Sigmoid colon (tissue), 7 donors: ENCODE measurements around the gene C15orf61. TPM values are rescaled to one million over a fixed set of nuclear protein-coding genes. Genes with fewer than 3 reads are reported as not detected.

ENCODE experiments used
- DNase-seq: peaks from one replicate; pipeline ENCODE4 v3.0.0-alpha.2; 2019
- H3K27ac ChIP-seq, 4 donors: fragments of 200-600 bp; sonication (generic); one replicate each; pipeline ENCODE4 v1.5.1; 2016 to 2019; ENCODE audit warnings: mild to moderate bottlenecking in 1 of 4
- H3K27me3 ChIP-seq, 3 donors: fragments of 200-600 bp; sonication (generic); one replicate each; pipeline ENCODE4 v1.5.1; 2019; ENCODE audit warnings: mild to moderate bottlenecking in 1 of 3
- H3K36me3 ChIP-seq, 4 donors: fragments of 200-600 bp; sonication (generic); one replicate each; pipeline ENCODE4 v1.5.1; 2016 to 2019
- H3K4me1 ChIP-seq, 4 donors: fragments of 200-600 bp; sonication (generic); one replicate each; pipeline ENCODE4 v1.5.1; 2017 to 2019
- H3K4me3 ChIP-seq, 4 donors: fragments of 200-600 bp; sonication (generic); one replicate each; pipeline ENCODE4 v1.5.1; 2017 to 2019; ENCODE audit warnings: mild to moderate bottlenecking in 2 of 4, moderate library complexity in 1 of 4
- H3K9me3 ChIP-seq, 4 donors: fragments of 200-600 bp in 3 of 4; sonication (generic) in 3 of 4; one replicate each; pipeline versions ENCODE4 v1.5.1 to v1.6.1; 2013 to 2019
- CTCF ChIP-seq, 4 experiments: fragments of 450-650 bp in 3 of 4; fragments of 200-600 bp in 1 of 4; IDR thresholded peaks; one replicate each; pipeline ENCODE4 v1.5.1; 2016 to 2019; ENCODE audit warnings: antibody characterized with exemption in 4 of 4, mild to moderate bottlenecking in 3 of 4, moderate library complexity in 2 of 4
- EP300 ChIP-seq, 4 donors: sonication (generic); formaldehyde crosslinking; IDR thresholded peaks; one replicate each; pipeline ENCODE4 v1.6.1; 2017; ENCODE audit warnings: antibody characterized with exemption in 4 of 4
- POLR2A ChIP-seq, 2 donors: fragments of 450-650 bp; IDR thresholded peaks; one replicate each; pipeline ENCODE4 v1.6.1; 2016; ENCODE audit warnings: antibody characterized with exemption in 2 of 2, mild to moderate bottlenecking in 2 of 2, moderate library complexity in 2 of 2
- POLR2AphosphoS5 ChIP-seq, 4 donors: sonication (generic); formaldehyde crosslinking; IDR thresholded peaks; one replicate each; pipeline ENCODE4 v1.6.1; 2017; ENCODE audit warnings: antibody characterized with exemption in 4 of 4
- WGBS, 2 donors: extraction: QIAGEN DNeasy Blood & Tissue Kit; methylation state at CpG; one replicate each; pipeline ENCODE4 v1.1.7; 2013; 5-methylcytosine and 5-hydroxymethylcytosine counted together
- intact Hi-C: fragments of 100-400 bp; cut with DNase I; formaldehyde crosslinking; loops from one replicate; pipeline ENCODE4 v1.15.1; 2023
- polyA plus RNA-seq, 3 donors: library from polyadenylated mRNA; stranded (reverse); fragments of 200-250 nt; gene quantifications; one replicate each; pipeline ENCODE4 v1.2.3, GENCODE V29; 2013
- total RNA-seq, 4 donors: library from RNA; depleted of rRNA; stranded (reverse); fragments of >200 nt; gene quantifications; one replicate each; pipeline ENCODE4 v1.1.0, GENCODE V29; 2016
- donor health status: healthy with polysubstance abuse.
- donor health status: Bipolar disorder and iron deficiency.
- donor health status: healthy.

The C15orf61 gene
- total and polyA plus RNA-seq, 7 donors = 1.8 to 8.6 (median 4.8) TPM

GRCh38 chr15:67505675-67506572 is 15.0 kb upstream of the C15orf61 start:
- Histone ChIP-seq H3K27ac (no peak overlapping the region), H3K9me3 (no peaks in the 10 kb centered on the region), H3K36me3 (peaks cover 0 to 17% (median 0%) of the 10 kb centered on the region in 4 donors), H3K4me3 (no peak overlapping the region), H3K4me1 (no peaks in the 10 kb centered on the region), H3K27me3 (no peaks in the 10 kb centered on the region)
- DNase-seq = no peak
- TF ChIP-seq POLR2A (IDR thresholded peaks at IDR 0.05) (no peak), CTCF (IDR thresholded peaks at IDR 0.05) (no peak), POLR2AphosphoS5 (IDR thresholded peaks at IDR 0.05) (no peak), EP300 (IDR thresholded peaks at IDR 0.05) (no peak)
- intact Hi-C loops = no loop called here
- 66 to 68% methylated on average over 5 of the region's 5 CpGs for WGBS, 2 donors

- 88 to 94% methylated on average over 11 of the region's 11 CpGs for WGBS, 2 donors
- no peak for DNase-seq
- TF ChIP-seq POLR2AphosphoS5 (IDR thresholded peaks at IDR 0.05) (peak in 2 of 4 donors; percentile 12 to 20), POLR2A (IDR thresholded peaks at IDR 0.05) (no peak), EP300 (IDR thresholded peaks at IDR 0.05) (no peak), CTCF (IDR thresholded peaks at IDR 0.05) (no peak)
- Histone ChIP-seq H3K27ac (no peak overlapping the region), H3K9me3 (no peaks in the 10 kb centered on the region), H3K36me3 (peaks cover 0 to 26% (median 0%) of the 10 kb centered on the region in 4 donors), H3K27me3 (no peaks in the 10 kb centered on the region), H3K4me1 (no peaks in the 10 kb centered on the region), H3K4me3 (no peak overlapping the region)
- intact Hi-C loops = no loop called here
Observed at GRCh38 chr15:67506775-67507747, 13.9 kb upstream of the C15orf61 start.

- Histone ChIP-seq H3K27ac (no peak overlapping the region), H3K4me3 (no peak overlapping the region), H3K9me3 (no peaks in the 10 kb centered on the region), H3K36me3 (peaks cover 0 to 39% (median 7%) of the 10 kb centered on the region in 4 donors), H3K4me1 (no peaks in the 10 kb centered on the region), H3K27me3 (no peaks in the 10 kb centered on the region)
- TF ChIP-seq CTCF (IDR thresholded peaks at IDR 0.05) (no peak), EP300 (IDR thresholded peaks at IDR 0.05) (no peak), POLR2A (IDR thresholded peaks at IDR 0.05) (no peak), POLR2AphosphoS5 (IDR thresholded peaks at IDR 0.05) (no peak)
- WGBS, 2 donors = 85 to 92% methylated on average over 3 of the region's 3 CpGs
- intact Hi-C loops = no loop called here
- no peak for DNase-seq
Observed at GRCh38 chr15:67508407-67508806, 12.5 kb upstream of the C15orf61 start.

- intact Hi-C loops = no loop called here
- H3K36me3 ChIP-seq = peaks cover 0 to 53% (median 13%) of the 10 kb centered on the region in 4 donors
- TF ChIP-seq POLR2AphosphoS5 (IDR thresholded peaks at IDR 0.05) (no peak), POLR2A (IDR thresholded peaks at IDR 0.05) (no peak), EP300 (IDR thresholded peaks at IDR 0.05) (no peak), CTCF (IDR thresholded peaks at IDR 0.05) (no peak)
- H3K9me3 ChIP-seq = no peaks in the 10 kb centered on the region
- H3K27ac ChIP-seq = no peak overlapping the region
- DNase-seq = no peak
- WGBS, 2 donors = 94 to 95% methylated on average over 4 of the region's 4 CpGs
- no peaks in the 10 kb centered on the region for H3K27me3 ChIP-seq
- no peaks in the 10 kb centered on the region for H3K4me1 ChIP-seq
- no peak overlapping the region for H3K4me3 ChIP-seq
Observed at GRCh38 chr15:67509918-67510317, 11.0 kb upstream of the C15orf61 start.
